ENCODE results near the gene C2orf72.
"Not testable (repeated sequence)": the region's sequence is repeated elsewhere in the genome, so short reads cannot be mapped to it uniquely, and the experiment has no call there.

The C2orf72 gene

DNA sequence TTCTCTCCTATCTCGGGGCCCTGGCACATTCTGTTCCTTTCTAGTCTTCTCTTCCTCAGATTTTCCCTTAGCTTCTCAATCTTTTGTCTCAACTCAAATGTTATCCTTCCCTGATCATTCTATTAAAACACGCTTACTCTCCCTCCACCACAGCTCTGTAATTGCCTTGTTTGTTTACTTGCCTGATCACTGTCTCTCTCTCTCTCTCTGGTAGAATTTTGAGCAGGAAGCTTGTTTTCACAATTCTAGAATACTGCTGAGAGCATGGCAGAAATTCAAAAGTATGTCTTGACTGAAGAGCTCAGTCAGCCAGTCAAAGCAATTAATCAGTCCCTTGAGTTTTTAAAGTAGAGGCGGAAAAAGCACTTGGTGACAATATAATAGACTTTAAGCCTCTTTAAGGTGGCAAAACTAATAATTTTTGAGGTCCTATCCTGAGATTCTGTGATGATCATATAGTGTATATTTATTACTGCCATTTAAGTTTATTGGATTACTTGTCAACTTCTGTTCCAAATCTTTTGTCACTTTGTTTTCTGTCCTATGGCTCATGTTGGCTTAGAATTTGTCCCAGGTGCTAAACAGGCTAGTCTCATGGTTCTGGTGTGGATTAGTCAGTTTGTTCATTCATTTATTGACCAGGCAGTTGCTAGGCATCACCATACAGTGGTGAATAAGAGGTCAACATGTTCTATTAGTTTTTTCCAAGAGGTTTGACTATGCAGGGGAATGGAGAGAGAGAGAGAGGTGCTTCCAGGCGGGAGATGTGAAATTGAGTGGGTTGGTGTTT is 21.6 kb downstream of the C2orf72 start:
- Histone ChIP-seq H3K4me3 (no peak overlapping the region), H3K27ac (no peak overlapping the region)
- no peak for DNase-seq (ENCODE audit: low spot score)
- TF ChIP-seq, protein P1, sequence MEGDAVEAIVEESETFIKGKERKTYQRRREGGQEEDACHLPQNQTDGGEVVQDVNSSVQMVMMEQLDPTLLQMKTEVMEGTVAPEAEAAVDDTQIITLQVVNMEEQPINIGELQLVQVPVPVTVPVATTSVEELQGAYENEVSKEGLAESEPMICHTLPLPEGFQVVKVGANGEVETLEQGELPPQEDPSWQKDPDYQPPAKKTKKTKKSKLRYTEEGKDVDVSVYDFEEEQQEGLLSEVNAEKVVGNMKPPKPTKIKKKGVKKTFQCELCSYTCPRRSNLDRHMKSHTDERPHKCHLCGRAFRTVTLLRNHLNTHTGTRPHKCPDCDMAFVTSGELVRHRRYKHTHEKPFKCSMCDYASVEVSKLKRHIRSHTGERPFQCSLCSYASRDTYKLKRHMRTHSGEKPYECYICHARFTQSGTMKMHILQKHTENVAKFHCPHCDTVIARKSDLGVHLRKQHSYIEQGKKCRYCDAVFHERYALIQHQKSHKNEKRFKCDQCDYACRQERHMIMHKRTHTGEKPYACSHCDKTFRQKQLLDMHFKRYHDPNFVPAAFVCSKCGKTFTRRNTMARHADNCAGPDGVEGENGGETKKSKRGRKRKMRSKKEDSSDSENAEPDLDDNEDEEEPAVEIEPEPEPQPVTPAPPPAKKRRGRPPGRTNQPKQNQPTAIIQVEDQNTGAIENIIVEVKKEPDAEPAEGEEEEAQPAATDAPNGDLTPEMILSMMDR (IDR thresholded peaks at IDR 0.05), result no peak

DNA sequence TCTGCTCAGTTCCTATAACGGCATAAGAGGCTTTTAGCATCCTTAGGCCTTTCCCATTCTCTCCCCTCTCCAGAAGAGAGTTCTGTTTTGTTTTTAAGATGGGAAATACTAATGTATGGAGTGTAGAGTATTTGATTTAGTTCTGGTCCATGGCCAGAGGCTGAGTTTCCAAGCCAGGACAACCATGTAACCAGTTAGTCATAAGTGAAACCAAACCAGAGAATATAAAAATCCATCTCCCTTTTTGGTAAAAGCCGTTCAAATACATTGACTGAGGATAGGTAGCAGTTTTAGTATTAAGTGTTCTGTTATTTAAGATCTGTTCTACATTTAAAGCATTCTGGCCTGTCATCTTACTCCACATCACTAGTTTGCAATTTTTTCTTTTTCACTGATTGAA is 22.4 kb downstream of the C2orf72 start:
- no peak for DNase-seq (ENCODE audit: low spot score)
- TF ChIP-seq, protein P1 (IDR thresholded peaks at IDR 0.05), result no peak
- H3K27ac ChIP-seq, result no peak overlapping the region
- H3K4me3 ChIP-seq, result no peak overlapping the region

GRCh38 chr2:231062776-231063175 is 25.5 kb downstream of the C2orf72 start:
- H3K27ac ChIP-seq, result no peak overlapping the region
- TF ChIP-seq, protein P1 (IDR thresholded peaks at IDR 0.05), result no peak
- no peak overlapping the region for H3K4me3 ChIP-seq
- no peak for DNase-seq (ENCODE audit: low spot score)

GRCh38 chr2:231063347-231063746 is 26.0 kb downstream of the C2orf72 start:
- no peak overlapping the region for H3K27ac ChIP-seq
- no peak for DNase-seq (ENCODE audit: low spot score)
- no peak overlapping the region for H3K4me3 ChIP-seq
- TF ChIP-seq, protein P1 (IDR thresholded peaks at IDR 0.05), result no peak

DNA sequence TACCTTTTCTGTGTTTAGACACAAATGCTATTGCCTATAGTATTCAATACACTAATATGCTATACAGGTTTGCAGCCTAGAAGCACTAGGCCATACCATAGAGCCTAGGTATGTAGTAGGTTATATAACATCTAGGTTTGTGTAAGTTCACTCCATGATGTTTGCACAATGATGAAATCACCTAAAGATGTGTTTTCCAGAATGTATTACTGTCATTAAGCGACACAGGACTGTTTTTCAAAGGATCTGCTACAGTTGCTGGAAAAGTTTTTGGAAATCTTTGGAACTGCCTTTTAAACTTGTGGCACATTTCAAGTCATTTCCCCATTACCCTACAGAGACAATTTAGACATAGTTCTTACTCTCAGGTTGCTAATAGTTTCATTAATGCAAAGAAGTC is 28.6 kb downstream of the C2orf72 start:
- H3K4me3 ChIP-seq, result no peak overlapping the region
- TF ChIP-seq, protein P1 (IDR thresholded peaks at IDR 0.05), result no peak
- H3K27ac ChIP-seq, result no peak overlapping the region
- DNase-seq (ENCODE audit: low spot score), result no peak

GRCh38 chr2:231067531-231067930 is 30.2 kb downstream of the C2orf72 start:
- not testable (repeated sequence) for H3K27ac ChIP-seq; DNase-seq (ENCODE audit: low spot score); H3K4me3 ChIP-seq

DNA sequence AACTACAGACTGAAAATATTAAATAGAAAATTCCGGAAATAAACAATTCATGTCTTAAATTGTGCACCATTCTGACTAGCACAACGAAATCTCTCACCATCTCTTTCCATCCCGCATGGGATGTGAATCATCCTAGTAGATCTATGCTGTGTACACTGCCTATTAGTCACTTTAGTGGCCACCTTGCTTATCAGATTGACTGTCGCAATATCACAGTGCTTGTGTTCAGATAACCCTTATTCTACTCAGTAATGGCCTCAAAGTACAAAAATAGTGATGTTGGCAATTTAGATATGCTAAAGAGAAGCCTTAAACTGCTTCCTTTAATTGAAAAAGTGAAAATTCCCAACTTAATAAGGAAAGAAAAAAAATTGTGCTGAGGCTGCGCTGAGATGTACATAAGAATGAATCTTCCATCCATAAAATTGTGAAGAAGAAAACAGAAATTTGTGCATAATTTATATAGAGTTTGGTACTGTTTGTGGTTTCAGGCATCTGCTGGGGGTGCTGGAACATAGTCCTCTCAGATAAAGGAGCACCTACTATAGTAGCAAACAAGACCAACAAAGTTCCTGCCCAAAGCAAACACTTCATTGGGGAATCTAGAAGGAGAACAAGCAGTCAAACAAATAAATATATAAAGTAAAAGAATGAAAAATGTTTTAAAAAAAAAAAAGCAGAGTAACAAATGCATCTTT is 31.4 kb downstream of the C2orf72 start:
- no peak for DNase-seq (ENCODE audit: low spot score)
- TF ChIP-seq, protein P1 (IDR thresholded peaks at IDR 0.05), result no peak
- H3K27ac ChIP-seq, result no peak overlapping the region
- no peak overlapping the region for H3K4me3 ChIP-seq

Measured in coronary artery (tissue), 2 donors.